Uterus (tissue), 2 donors: ENCODE results near the gene GTF2I.
"Not testable (repeated sequence)": the region's sequence is repeated elsewhere in the genome, so short reads cannot be mapped to it uniquely, and the experiment has no call there.

ENCODE experiments used
- CTCF ChIP-seq, 4 experiments: fragments of 200-600 bp in 2 of 4; fragments of 450-650 bp in 2 of 4; sonication (generic) in 2 of 4; IDR thresholded peaks; one replicate each; pipeline ENCODE4 v1.5.1; 2016 to 2019; ENCODE audit warnings: antibody characterized with exemption in 4 of 4, mild to moderate bottlenecking in 2 of 4, moderate library complexity in 1 of 4
- POLR2A ChIP-seq, 2 donors: fragments of 450-650 bp; IDR thresholded peaks; one replicate each; pipeline ENCODE4 v1.6.1; 2016; ENCODE audit warnings: antibody characterized with exemption in 2 of 2, mild to moderate bottlenecking in 1 of 2, moderate library complexity in 1 of 2

- not testable (repeated sequence) for TF ChIP-seq CTCF, POLR2A (IDR thresholded peaks at IDR 0.05)
These were observed 46.9 kb downstream of the GTF2I start for GRCh38 chr7:74704419-74704818.
